Activated T-cell treated with anti-CD3 and anti-CD28 coated beads, Interleukin-2, amount 50 U/mL, for 72 hours (primary cell): ENCODE data around the gene LCP1. TPM values are rescaled to one million over a fixed set of nuclear protein-coding genes. Genes with fewer than 3 reads are reported as not detected.

Experiments
- ATAC-seq, 2 donors: fragments of 150-1000 bp; cut with Tn5 transposase; replicated peaks in 1 of 2; 2 replicates each; pipeline ENCODE4 v1.10.0; 2021; ENCODE audit warnings: moderate library complexity in 2 of 2, mild to moderate bottlenecking in 1 of 2
- DNase-seq, 2 donors: peaks; one replicate each; pipeline ENCODE4 v3.0.0; 2021 to 2022; ENCODE audit warnings: mixed read lengths in 1 of 2
- H3K27ac Mint-ChIP-seq: one replicate; pipeline ENCODE4 v1.8.0; 2022; ENCODE audit warnings: mild to moderate bottlenecking, moderate library complexity, mixed read lengths
- H3K27me3 Mint-ChIP-seq: one replicate; pipeline ENCODE4 v1.8.0; 2022; ENCODE audit warnings: low read depth, mixed read lengths
- H3K36me3 Mint-ChIP-seq, 2 donors: one replicate each; pipeline ENCODE4 v1.8.0; 2022; ENCODE audit warnings: mixed read lengths in 2 of 2, mild to moderate bottlenecking in 1 of 2; ENCODE audit not compliant: insufficient read depth in 2 of 2
- H3K4me1 Mint-ChIP-seq: one replicate; pipeline ENCODE4 v1.8.0; 2022; ENCODE audit warnings: low read depth, mixed read lengths
- H3K4me3 Mint-ChIP-seq, 2 donors: one replicate each; pipeline ENCODE4 v1.8.0; 2022; ENCODE audit warnings: mild to moderate bottlenecking in 2 of 2, mixed read lengths in 2 of 2, moderate library complexity in 2 of 2
- H3K9me3 Mint-ChIP-seq, 2 donors: one replicate each; pipeline ENCODE4 v1.8.0; 2022; ENCODE audit warnings: mixed read lengths in 2 of 2
- total RNA-seq, 2 donors: library from RNA; stranded (reverse); gene quantifications; one replicate each; pipeline ENCODE4 v1.2.3, GENCODE V29; 2022

LCP1 gene
- total RNA-seq, 2 donors from 2014 or later: 834 to 955 TPM

- Mint-ChIP-seq H3K4me1 (peaks cover 55% of the 10 kb centered on the region), H3K9me3 (no peaks in the 10 kb centered on the region), H3K27ac (no peak overlapping the region), H3K36me3 (peaks cover 29 to 61% of the 10 kb centered on the region in 2 donors), H3K4me3 (no peak overlapping the region), H3K27me3 (no peaks in the 10 kb centered on the region)
- DNase-seq (no peak), ATAC-seq (no peak)
These were observed 35.1 kb downstream of the LCP1 start for GRCh38 chr13:46146898-46147297.

- ATAC-seq (no peak), DNase-seq (no peak)
- Mint-ChIP-seq H3K27ac (no peak overlapping the region), H3K4me3 (no peak overlapping the region), H3K36me3 (peaks cover 29 to 67% of the 10 kb centered on the region in 2 donors), H3K4me1 (peaks cover 55% of the 10 kb centered on the region), H3K27me3 (no peaks in the 10 kb centered on the region), H3K9me3 (no peaks in the 10 kb centered on the region)
These were observed 36.0 kb downstream of the LCP1 start for GRCh38 chr13:46145950-46146349.

GRCh38 chr13:46145135-46145534, 36.8 kb downstream of the LCP1 start:
- Mint-ChIP-seq H3K4me1 (peaks cover 55% of the 10 kb centered on the region), H3K27ac (peak overlapping the region; percentile 90), H3K4me3 (no peak overlapping the region), H3K27me3 (no peaks in the 10 kb centered on the region), H3K9me3 (no peaks in the 10 kb centered on the region), H3K36me3 (peaks cover 27 to 68% of the 10 kb centered on the region in 2 donors)
- ATAC-seq (no peak), DNase-seq (no peak)

GRCh38 chr13:46143184-46143701, 38.7 kb downstream of the LCP1 start:
- H3K4me1 Mint-ChIP-seq: peaks cover 48% of the 10 kb centered on the region
- no peak for ATAC-seq
- H3K9me3 Mint-ChIP-seq: no peaks in the 10 kb centered on the region
- H3K4me3 Mint-ChIP-seq: no peak overlapping the region
- DNase-seq: no peak
- peaks cover 24 to 61% of the 10 kb centered on the region in 2 donors for H3K36me3 Mint-ChIP-seq
- no peaks in the 10 kb centered on the region for H3K27me3 Mint-ChIP-seq
- H3K27ac Mint-ChIP-seq: peak overlapping the region; percentile 89

GRCh38 chr13:46142776-46143175, 39.2 kb downstream of the LCP1 start:
- Mint-ChIP-seq H3K4me1 (peaks cover 53% of the 10 kb centered on the region), H3K9me3 (no peaks in the 10 kb centered on the region), H3K4me3 (no peak overlapping the region), H3K27ac (no peak overlapping the region), H3K27me3 (no peaks in the 10 kb centered on the region), H3K36me3 (peaks cover 26 to 65% of the 10 kb centered on the region in 2 donors)
- no peak for ATAC-seq
- DNase-seq: no peak

GRCh38 chr13:46140044-46140443, 41.9 kb downstream of the LCP1 start:
- Mint-ChIP-seq H3K36me3 (peaks cover 21 to 68% of the 10 kb centered on the region in 2 donors), H3K4me3 (no peak overlapping the region), H3K4me1 (peaks cover 56% of the 10 kb centered on the region), H3K9me3 (no peaks in the 10 kb centered on the region), H3K27ac (peak overlapping the region; percentile 84), H3K27me3 (no peaks in the 10 kb centered on the region)
- peak in 1 of 2 donors; percentile 23 for ATAC-seq
- no peak for DNase-seq

GRCh38 chr13:46137627-46138317, 44.2 kb downstream of the LCP1 start:
- Mint-ChIP-seq H3K27me3 (no peaks in the 10 kb centered on the region), H3K27ac (peak overlapping the region; percentile 88), H3K36me3 (peaks cover 17 to 62% of the 10 kb centered on the region in 2 donors), H3K9me3 (no peaks in the 10 kb centered on the region), H3K4me3 (no peak overlapping the region), H3K4me1 (peaks cover 42% of the 10 kb centered on the region)
- ATAC-seq: no peak
- no peak for DNase-seq

- ATAC-seq (no peak), DNase-seq (no peak)
- H3K27me3 Mint-ChIP-seq: no peaks in the 10 kb centered on the region
These were observed 45.3 kb downstream of the LCP1 start for GRCh38 chr13:46136688-46137087.

GRCh38 chr13:46134961-46135522, 46.9 kb downstream of the LCP1 start:
- Mint-ChIP-seq H3K36me3 (peaks cover 24 to 53% of the 10 kb centered on the region in 2 donors), H3K27ac (peak overlapping the region; percentile 61), H3K4me3 (no peak overlapping the region)

More at GRCh38 chr13:46136688-46137087, 45.3 kb downstream of the LCP1 start:
- Mint-ChIP-seq H3K4me3 (no peak overlapping the region), H3K27ac (peak overlapping the region; percentile 95), H3K9me3 (no peaks in the 10 kb centered on the region), H3K4me1 (peaks cover 32% of the 10 kb centered on the region), H3K36me3 (peaks cover 20 to 60% of the 10 kb centered on the region in 2 donors)

GRCh38 chr13:46134494-46134893, 47.5 kb downstream of the LCP1 start:
- Mint-ChIP-seq H3K36me3 (peaks cover 20 to 54% of the 10 kb centered on the region in 2 donors), H3K27me3 (no peaks in the 10 kb centered on the region), H3K4me1 (peaks cover 13% of the 10 kb centered on the region), H3K4me3 (no peak overlapping the region), H3K9me3 (no peaks in the 10 kb centered on the region), H3K27ac (peak overlapping the region; percentile 88)
- no peak for DNase-seq
- no peak for ATAC-seq

More at GRCh38 chr13:46134961-46135522, 46.9 kb downstream of the LCP1 start:
- no peaks in the 10 kb centered on the region for H3K9me3 Mint-ChIP-seq
- H3K4me1 Mint-ChIP-seq: peaks cover 16% of the 10 kb centered on the region
- ATAC-seq (peak; percentile 35 to 36), DNase-seq (no peak)
- H3K27me3 Mint-ChIP-seq: no peaks in the 10 kb centered on the region

GRCh38 chr13:46132109-46132508, 49.9 kb downstream of the LCP1 start:
- no peaks in the 10 kb centered on the region for H3K27me3 Mint-ChIP-seq
- no peak for ATAC-seq
- peaks cover 25 to 55% of the 10 kb centered on the region in 2 donors for H3K36me3 Mint-ChIP-seq
- H3K27ac Mint-ChIP-seq: peak overlapping the region; percentile 92
- no peaks in the 10 kb centered on the region for H3K9me3 Mint-ChIP-seq
- no peak overlapping the region for H3K4me3 Mint-ChIP-seq
- DNase-seq: no peak
- peaks cover 10% of the 10 kb centered on the region for H3K4me1 Mint-ChIP-seq

- no peak for ATAC-seq
- no peaks in the 10 kb centered on the region for H3K9me3 Mint-ChIP-seq
- H3K36me3 Mint-ChIP-seq: peaks cover 25 to 53% of the 10 kb centered on the region in 2 donors
- peaks cover 10% of the 10 kb centered on the region for H3K4me1 Mint-ChIP-seq
- no peak overlapping the region for H3K27ac Mint-ChIP-seq
- H3K27me3 Mint-ChIP-seq: no peaks in the 10 kb centered on the region
- DNase-seq: no peak
- no peak overlapping the region for H3K4me3 Mint-ChIP-seq
These were observed 50.3 kb downstream of the LCP1 start for GRCh38 chr13:46131705-46132104.

GRCh38 chr13:46129955-46130618, 51.9 kb downstream of the LCP1 start:
- Mint-ChIP-seq H3K36me3 (peaks cover 23 to 45% of the 10 kb centered on the region in 2 donors), H3K9me3 (no peaks in the 10 kb centered on the region), H3K4me3 (no peak overlapping the region), H3K4me1 (peaks cover 19% of the 10 kb centered on the region), H3K27me3 (no peaks in the 10 kb centered on the region), H3K27ac (peak overlapping the region; percentile 21)
- no peak for ATAC-seq
- no peak for DNase-seq
